ENCODE results near the gene TSPAN4.

Gene TSPAN4

GRCh38 chr11:796565-797295 is 45.9 kb upstream of the TSPAN4 start:
- H3K79me2 ChIP-seq (ENCODE audit: insufficient read depth, low read length) = peaks cover 23% of the 10 kb centered on the region
- H3K9me3 ChIP-seq (ENCODE audit: insufficient read depth, low read length, severe bottlenecking) = no peaks in the 10 kb centered on the region
- no peak for TF ChIP-seq CTCF (IDR thresholded peaks at IDR 0.05; ENCODE audit: borderline replicate concordance, extremely low read depth, low read length, poor library complexity, severe bottlenecking)
- no peak for TF ChIP-seq EZH2 (IDR thresholded peaks at IDR 0.05; ENCODE audit: borderline replicate concordance, low read depth, low read length, severe bottlenecking)
- peak overlapping the region; percentile 67 to 98; a peak in 3 of 4 replicates for H3K4me3 ChIP-seq (ENCODE audit: low read depth in 1 of 2, low read length in 2 of 2)
- H3K27ac ChIP-seq (ENCODE audit: low read length) = peak overlapping the region; percentile 84
- peaks cover 58% of the 10 kb centered on the region for H4K20me1 ChIP-seq (ENCODE audit: insufficient read depth, low read length)
- DNase-seq (no peak), ATAC-seq (ENCODE audit: insufficient read depth, low read depth) (no peak)
- peak overlapping the region; percentile 97 for H3K4me2 ChIP-seq (ENCODE audit: insufficient read depth, low read length)
- peaks cover 44% of the 10 kb centered on the region for H3K4me1 ChIP-seq (ENCODE audit: insufficient read depth, low read length)
- H3K36me3 ChIP-seq (ENCODE audit: insufficient read depth, low read length) = peaks cover 56% of the 10 kb centered on the region
- no peaks in the 10 kb centered on the region for H3K27me3 ChIP-seq (ENCODE audit: insufficient read depth, low read length, poor library complexity)
- H2AFZ ChIP-seq (ENCODE audit: low read depth, low read length) = 0 out of 2 replicates have a peak overlapping the region, but pooled peaks have one; percentile 80
- H3K9ac ChIP-seq (ENCODE audit: low read depth, low read length) = peak overlapping the region; percentile 86

- Histone ChIP-seq H3K4me3 (ENCODE audit: low read depth in 1 of 2, low read length in 2 of 2) (peak overlapping the region; percentile 67 to 98), H3K36me3 (ENCODE audit: insufficient read depth, low read length) (peaks cover 56% of the 10 kb centered on the region), H3K4me2 (ENCODE audit: insufficient read depth, low read length) (peak overlapping the region; percentile 97), H4K20me1 (ENCODE audit: insufficient read depth, low read length) (peaks cover 63% of the 10 kb centered on the region), H3K27ac (ENCODE audit: low read length) (peak overlapping the region; percentile 84), H3K9ac (ENCODE audit: low read depth, low read length) (peak overlapping the region; percentile 86), H3K79me2 (ENCODE audit: insufficient read depth, low read length) (peaks cover 31% of the 10 kb centered on the region), H3K4me1 (ENCODE audit: insufficient read depth, low read length) (peaks cover 52% of the 10 kb centered on the region), H3K27me3 (ENCODE audit: insufficient read depth, low read length, poor library complexity) (no peaks in the 10 kb centered on the region), H3K9me3 (ENCODE audit: insufficient read depth, low read length, severe bottlenecking) (no peaks in the 10 kb centered on the region), H2AFZ (ENCODE audit: low read depth, low read length) (peak overlapping the region; percentile 80)
- peak; percentile 64 for ATAC-seq (ENCODE audit: insufficient read depth, low read depth)
- DNase-seq = peak; percentile 92
- TF ChIP-seq CTCF (IDR thresholded peaks at IDR 0.05; ENCODE audit: borderline replicate concordance, extremely low read depth, low read length, poor library complexity, severe bottlenecking) = no peak
- no peak for TF ChIP-seq EZH2 (IDR thresholded peaks at IDR 0.05; ENCODE audit: borderline replicate concordance, low read depth, low read length, severe bottlenecking)
Observed at GRCh38 chr11:797296-798092, 45.2 kb upstream of the TSPAN4 start.

GRCh38 chr11:798093-798713 is 44.4 kb upstream of the TSPAN4 start, which contains the start of gene SLC25A22:
TSS of gene SLC25A22 (minus strand) at chr11:798281. CDS start at chr11:795006, 3,275 bp downstream.
- H3K4me3 ChIP-seq (ENCODE audit: low read depth in 1 of 2, low read length in 2 of 2) = peak within 1 kb of the TSS; percentile 67 to 98
- peak within 1 kb of the TSS; percentile 80 for H2AFZ ChIP-seq (ENCODE audit: low read depth, low read length)
- TF ChIP-seq CTCF (IDR thresholded peaks at IDR 0.05; ENCODE audit: borderline replicate concordance, extremely low read depth, low read length, poor library complexity, severe bottlenecking) (peak; percentile 84), EZH2 (IDR thresholded peaks at IDR 0.05; ENCODE audit: borderline replicate concordance, low read depth, low read length, severe bottlenecking) (no peak)
- no peaks in the 10 kb centered on the region for H3K9me3 ChIP-seq (ENCODE audit: insufficient read depth, low read length, severe bottlenecking)
- H3K4me2 ChIP-seq (ENCODE audit: insufficient read depth, low read length) = peak within 1 kb of the TSS; percentile 97
- peaks cover 65% of the 10 kb centered on the region for H4K20me1 ChIP-seq (ENCODE audit: insufficient read depth, low read length)
- H3K4me1 ChIP-seq (ENCODE audit: insufficient read depth, low read length) = peaks cover 59% of the 10 kb centered on the region
- ATAC-seq (ENCODE audit: insufficient read depth, low read depth) (peak; percentile 50), DNase-seq (peak; percentile 81)
- H3K79me2 ChIP-seq (ENCODE audit: insufficient read depth, low read length) = peaks cover 38% of the 10 kb centered on the region
- no peaks in the 10 kb centered on the region for H3K27me3 ChIP-seq (ENCODE audit: insufficient read depth, low read length, poor library complexity)
- H3K9ac ChIP-seq (ENCODE audit: low read depth, low read length) = peak within 1 kb of the TSS; percentile 86
- peak within 1 kb of the TSS; percentile 84 for H3K27ac ChIP-seq (ENCODE audit: low read length)
- H3K36me3 ChIP-seq (ENCODE audit: insufficient read depth, low read length) = peaks cover 59% of the 10 kb centered on the region

All from DND-41 (cell line).